Cardiac muscle cell (in vitro differentiated cells and primary cell): ENCODE measurements around the gene RNF180. TPM values are rescaled to one million over a fixed set of nuclear protein-coding genes. Genes with fewer than 3 reads are reported as not detected.

Experiments
- DNase-seq, 2 donors: peaks; one replicate each; pipeline versions ENCODE4 v3.0.0 to v3.0.0-alpha.2; 2010 to 2017; ENCODE audit warnings: low read depth in 1 of 2, low spot score in 1 of 2
- H3K27ac ChIP-seq: fragments of 200-600 bp; sonication (generic); 2 replicates; pipeline ENCODE4 v1.5.1; 2016
- H3K27me3 ChIP-seq: fragments of 200-600 bp; sonication (generic); 2 replicates; pipeline ENCODE4 v1.6.0; 2016; ENCODE audit warnings: control low read depth
- H3K36me3 ChIP-seq: fragments of 200-600 bp; sonication (generic); 2 replicates; pipeline ENCODE4 v1.5.1; 2016; ENCODE audit warnings: control low read depth
- H3K4me1 ChIP-seq: fragments of 200-600 bp; sonication (generic); 2 replicates; pipeline ENCODE4 v1.8.1; 2017; ENCODE audit warnings: low read depth, mild to moderate bottlenecking, mixed run types
- H3K4me3 ChIP-seq: fragments of 200-600 bp; sonication (generic); 2 replicates; pipeline ENCODE4 v1.5.1; 2016; ENCODE audit warnings: mild to moderate bottlenecking
- H3K9me3 ChIP-seq: fragments of 200-600 bp; sonication (generic); 2 replicates; pipeline ENCODE4 v1.5.1; 2017; ENCODE audit warnings: low read depth, mild to moderate bottlenecking, control low read depth
- polyA plus RNA-seq: library from polyadenylated mRNA; unstranded; fragments of >200 nt; fragmentation: Nextera tagmentation; extraction: Ambion mirVana; gene quantifications from 2 replicates; pipeline ENCODE4 v1.2.1, GENCODE V29; 2016
- total RNA-seq: library from RNA; depleted of rRNA; stranded (reverse); fragments of >200 nt; gene quantifications from 2 replicates; pipeline ENCODE4 v1.2.3, GENCODE V29; 2016
- TF ChIP-seq, protein P1 (sequence below): IDR thresholded peaks from 2 replicates; pipeline ENCODE4 v1.5.1; 2012; ENCODE audit warnings: low read depth, mild to moderate bottlenecking, low read length

RNF180 gene
- total and polyA plus RNA-seq, 2 experiments from 2014 or later: 8.0 to 9.1 TPM

DNA sequence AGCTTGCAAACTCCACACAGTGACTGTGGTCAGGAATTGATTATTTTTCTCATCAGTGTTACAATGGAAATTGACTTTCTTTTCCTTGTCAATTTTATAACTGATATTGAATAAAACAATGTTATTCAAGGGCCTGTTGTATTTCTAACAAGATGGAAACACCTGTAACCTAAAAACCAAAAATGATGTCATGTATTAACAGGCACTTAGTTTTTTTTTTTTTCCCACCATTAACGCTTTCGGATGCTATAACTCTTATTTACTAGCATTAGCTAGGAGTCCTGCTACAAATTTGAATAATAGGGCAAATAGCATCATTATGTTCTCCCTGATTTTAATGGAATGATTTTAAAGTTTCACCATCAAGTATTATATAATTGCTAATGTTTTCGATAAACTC lies 30.3 kb downstream of the RNF180 start:
- Histone ChIP-seq H3K36me3 (no peaks in the 10 kb centered on the region), H3K27ac (no peak overlapping the region), H3K4me3 (no peak overlapping the region), H3K27me3 (no peaks in the 10 kb centered on the region), H3K4me1 (no peaks in the 10 kb centered on the region), H3K9me3 (no peaks in the 10 kb centered on the region)
- DNase-seq: no peak
- TF ChIP-seq, protein P1, sequence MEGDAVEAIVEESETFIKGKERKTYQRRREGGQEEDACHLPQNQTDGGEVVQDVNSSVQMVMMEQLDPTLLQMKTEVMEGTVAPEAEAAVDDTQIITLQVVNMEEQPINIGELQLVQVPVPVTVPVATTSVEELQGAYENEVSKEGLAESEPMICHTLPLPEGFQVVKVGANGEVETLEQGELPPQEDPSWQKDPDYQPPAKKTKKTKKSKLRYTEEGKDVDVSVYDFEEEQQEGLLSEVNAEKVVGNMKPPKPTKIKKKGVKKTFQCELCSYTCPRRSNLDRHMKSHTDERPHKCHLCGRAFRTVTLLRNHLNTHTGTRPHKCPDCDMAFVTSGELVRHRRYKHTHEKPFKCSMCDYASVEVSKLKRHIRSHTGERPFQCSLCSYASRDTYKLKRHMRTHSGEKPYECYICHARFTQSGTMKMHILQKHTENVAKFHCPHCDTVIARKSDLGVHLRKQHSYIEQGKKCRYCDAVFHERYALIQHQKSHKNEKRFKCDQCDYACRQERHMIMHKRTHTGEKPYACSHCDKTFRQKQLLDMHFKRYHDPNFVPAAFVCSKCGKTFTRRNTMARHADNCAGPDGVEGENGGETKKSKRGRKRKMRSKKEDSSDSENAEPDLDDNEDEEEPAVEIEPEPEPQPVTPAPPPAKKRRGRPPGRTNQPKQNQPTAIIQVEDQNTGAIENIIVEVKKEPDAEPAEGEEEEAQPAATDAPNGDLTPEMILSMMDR: no peak

DNA sequence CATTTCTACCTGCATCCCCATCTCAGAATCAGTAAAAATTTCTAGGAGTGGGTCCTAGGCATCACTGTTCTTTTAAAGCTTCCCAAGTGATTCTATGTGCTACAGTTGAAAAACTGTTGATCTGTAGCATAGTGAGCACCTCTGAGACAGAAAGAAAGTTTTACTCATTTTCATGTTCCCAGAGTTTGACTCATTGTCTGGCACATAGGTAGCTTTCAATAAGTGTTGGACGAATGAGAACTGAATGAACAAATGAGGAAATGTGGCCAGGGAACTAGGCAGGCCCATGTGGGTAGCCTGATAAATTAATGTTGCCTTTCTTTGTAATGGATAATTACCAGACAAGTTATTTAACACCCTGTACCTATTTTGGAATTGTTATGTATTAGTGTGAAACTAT lies 33.8 kb downstream of the RNF180 start:
- H3K4me1 ChIP-seq: no peaks in the 10 kb centered on the region
- no peaks in the 10 kb centered on the region for H3K27me3 ChIP-seq
- H3K9me3 ChIP-seq: no peaks in the 10 kb centered on the region
- no peak overlapping the region for H3K27ac ChIP-seq
- H3K4me3 ChIP-seq: no peak overlapping the region
- TF ChIP-seq, protein P1: no peak
- DNase-seq: no peak
- no peaks in the 10 kb centered on the region for H3K36me3 ChIP-seq

DNA sequence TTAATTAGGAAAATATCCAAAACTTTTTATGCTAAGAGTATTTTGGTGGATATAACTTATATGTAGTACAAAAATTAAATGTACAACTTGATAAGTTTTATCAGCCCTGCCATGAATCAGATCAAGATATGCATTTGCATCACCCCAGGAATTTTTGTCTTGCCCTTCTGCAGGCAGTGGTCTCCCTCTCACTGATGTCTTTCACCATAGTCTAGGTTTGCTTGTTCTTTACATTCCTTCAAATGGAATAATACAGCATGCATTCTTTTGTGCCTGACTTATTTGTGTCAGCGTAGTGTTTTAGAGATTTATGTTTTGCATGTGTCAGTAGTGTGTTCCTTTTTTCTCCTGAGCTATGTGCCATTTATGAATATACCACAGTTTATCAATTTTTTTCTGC lies 36.4 kb downstream of the RNF180 start:
- no peaks in the 10 kb centered on the region for H3K4me1 ChIP-seq
- no peak overlapping the region for H3K27ac ChIP-seq
- H3K27me3 ChIP-seq: no peaks in the 10 kb centered on the region
- no peaks in the 10 kb centered on the region for H3K9me3 ChIP-seq
- no peaks in the 10 kb centered on the region for H3K36me3 ChIP-seq
- TF ChIP-seq, protein P1: no peak
- no peak for DNase-seq
- H3K4me3 ChIP-seq: no peak overlapping the region

DNA sequence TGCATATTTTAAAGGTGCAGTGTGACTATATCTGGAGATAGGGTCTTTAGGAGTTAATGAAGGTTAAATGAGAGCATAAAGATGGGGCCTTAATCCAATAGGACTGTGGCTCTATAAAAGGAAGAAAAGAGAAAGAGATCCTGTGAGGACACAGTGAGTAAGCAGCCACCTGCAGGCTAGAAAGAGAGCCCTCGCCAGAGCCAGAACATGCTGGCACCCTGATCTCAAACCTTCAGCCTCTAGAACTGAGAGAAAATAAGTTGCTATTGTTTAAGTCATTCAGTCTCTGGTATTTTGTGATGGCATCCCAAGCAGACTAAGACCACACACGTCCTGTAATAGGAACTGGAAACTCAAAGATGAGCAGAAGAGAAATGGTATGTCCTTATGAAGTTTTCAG lies 41.0 kb downstream of the RNF180 start:
- no peak overlapping the region for H3K27ac ChIP-seq
- no peaks in the 10 kb centered on the region for H3K9me3 ChIP-seq
- no peaks in the 10 kb centered on the region for H3K27me3 ChIP-seq
- no peaks in the 10 kb centered on the region for H3K4me1 ChIP-seq
- TF ChIP-seq, protein P1: no peak
- no peaks in the 10 kb centered on the region for H3K36me3 ChIP-seq
- DNase-seq: no peak
- H3K4me3 ChIP-seq: no peak overlapping the region

DNA sequence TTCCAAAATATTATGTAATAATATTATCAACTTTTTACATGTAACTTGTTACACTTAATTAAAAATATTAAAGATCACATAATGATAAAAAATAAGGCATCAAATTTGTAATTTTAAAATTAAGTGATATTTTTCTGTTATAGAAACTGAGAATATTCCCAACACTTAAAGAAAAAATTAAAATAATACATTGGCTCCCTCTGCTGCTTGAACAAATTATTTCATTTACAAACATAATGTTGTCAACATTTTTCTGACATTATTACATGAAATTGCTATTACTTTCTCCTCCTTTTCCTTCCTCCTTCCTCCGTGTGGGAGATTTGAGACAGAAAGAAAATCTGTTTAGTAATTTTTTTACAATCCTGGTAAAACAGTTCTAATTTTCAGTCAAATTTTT lies 42.3 kb downstream of the RNF180 start:
- Histone ChIP-seq H3K4me3 (no peak overlapping the region), H3K9me3 (no peaks in the 10 kb centered on the region), H3K4me1 (peaks cover 2% of the 10 kb centered on the region), H3K27me3 (no peaks in the 10 kb centered on the region), H3K27ac (no peak overlapping the region), H3K36me3 (no peaks in the 10 kb centered on the region)
- peak in 1 of 2 donors; percentile 36 for DNase-seq
- TF ChIP-seq, protein P1: peak; percentile 30

DNA sequence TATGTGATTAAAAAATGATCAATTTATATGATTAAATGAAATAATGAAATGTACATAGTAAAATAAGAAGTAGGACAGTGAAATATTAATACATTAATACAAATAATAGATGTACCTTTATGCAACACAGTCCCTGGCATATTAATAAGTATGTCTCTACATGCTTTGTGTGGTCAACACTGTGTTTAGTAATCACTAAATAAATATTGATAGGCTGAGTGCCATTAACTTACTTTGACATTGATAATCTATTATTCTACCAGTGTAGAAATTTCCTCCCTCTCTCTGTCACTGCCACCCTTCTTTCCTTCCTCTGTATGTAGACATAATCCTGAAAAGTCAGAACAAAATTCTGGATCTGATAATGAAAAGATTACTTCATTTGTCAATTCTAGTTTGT lies 43.7 kb downstream of the RNF180 start:
- Histone ChIP-seq H3K36me3 (no peaks in the 10 kb centered on the region), H3K9me3 (no peaks in the 10 kb centered on the region), H3K27me3 (no peaks in the 10 kb centered on the region), H3K4me1 (peaks cover 9% of the 10 kb centered on the region), H3K4me3 (no peak overlapping the region), H3K27ac (no peak overlapping the region)
- DNase-seq: no peak
- TF ChIP-seq, protein P1: no peak
